ENCODE results near the gene MITF.

The MITF gene

DNA sequence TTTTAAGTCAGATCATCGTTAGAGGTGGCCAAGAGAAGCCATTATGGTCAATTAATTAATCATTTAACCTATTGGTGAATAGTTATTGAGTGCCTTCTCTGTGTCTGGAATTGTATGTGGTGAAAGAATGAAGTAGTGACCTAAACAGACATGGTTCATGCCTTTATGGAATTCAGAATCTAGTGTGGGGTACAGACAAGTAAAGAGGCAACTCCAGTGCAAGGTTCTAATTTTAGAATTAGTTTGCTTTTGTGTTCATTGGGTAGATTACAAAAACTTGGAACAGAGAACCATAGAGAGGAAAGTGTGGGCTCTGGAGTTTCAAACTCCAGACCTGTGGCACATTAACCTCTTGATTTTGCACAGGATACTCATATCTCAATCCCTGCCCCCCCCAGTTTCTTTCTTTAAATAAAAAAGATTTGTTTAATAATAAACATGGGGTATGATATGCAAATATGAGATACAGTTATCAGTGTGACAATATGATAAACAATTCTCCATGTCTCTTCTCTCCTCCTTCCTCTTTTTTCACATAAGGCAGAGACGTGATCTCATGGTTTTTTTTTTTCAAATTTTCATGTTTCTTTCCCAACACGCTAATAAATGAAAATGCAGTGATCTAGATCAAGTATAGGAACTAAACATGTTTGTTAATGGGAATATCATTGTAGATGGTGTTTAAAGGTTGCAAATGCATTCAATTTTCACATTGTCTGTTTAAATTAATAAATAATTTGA is 117.9 kb downstream of the MITF start:
- TF ChIP-seq, protein P1, sequence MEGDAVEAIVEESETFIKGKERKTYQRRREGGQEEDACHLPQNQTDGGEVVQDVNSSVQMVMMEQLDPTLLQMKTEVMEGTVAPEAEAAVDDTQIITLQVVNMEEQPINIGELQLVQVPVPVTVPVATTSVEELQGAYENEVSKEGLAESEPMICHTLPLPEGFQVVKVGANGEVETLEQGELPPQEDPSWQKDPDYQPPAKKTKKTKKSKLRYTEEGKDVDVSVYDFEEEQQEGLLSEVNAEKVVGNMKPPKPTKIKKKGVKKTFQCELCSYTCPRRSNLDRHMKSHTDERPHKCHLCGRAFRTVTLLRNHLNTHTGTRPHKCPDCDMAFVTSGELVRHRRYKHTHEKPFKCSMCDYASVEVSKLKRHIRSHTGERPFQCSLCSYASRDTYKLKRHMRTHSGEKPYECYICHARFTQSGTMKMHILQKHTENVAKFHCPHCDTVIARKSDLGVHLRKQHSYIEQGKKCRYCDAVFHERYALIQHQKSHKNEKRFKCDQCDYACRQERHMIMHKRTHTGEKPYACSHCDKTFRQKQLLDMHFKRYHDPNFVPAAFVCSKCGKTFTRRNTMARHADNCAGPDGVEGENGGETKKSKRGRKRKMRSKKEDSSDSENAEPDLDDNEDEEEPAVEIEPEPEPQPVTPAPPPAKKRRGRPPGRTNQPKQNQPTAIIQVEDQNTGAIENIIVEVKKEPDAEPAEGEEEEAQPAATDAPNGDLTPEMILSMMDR (IDR thresholded peaks at IDR 0.05; ENCODE audit: control insufficient read depth, insufficient read depth, low read depth, low read length, missing control alignments): no peak
- no peak for DNase-seq (ENCODE audit: low read depth)
- H3K4me3 ChIP-seq (ENCODE audit: control insufficient read depth, low read depth, low read length): no peak overlapping the region

DNA sequence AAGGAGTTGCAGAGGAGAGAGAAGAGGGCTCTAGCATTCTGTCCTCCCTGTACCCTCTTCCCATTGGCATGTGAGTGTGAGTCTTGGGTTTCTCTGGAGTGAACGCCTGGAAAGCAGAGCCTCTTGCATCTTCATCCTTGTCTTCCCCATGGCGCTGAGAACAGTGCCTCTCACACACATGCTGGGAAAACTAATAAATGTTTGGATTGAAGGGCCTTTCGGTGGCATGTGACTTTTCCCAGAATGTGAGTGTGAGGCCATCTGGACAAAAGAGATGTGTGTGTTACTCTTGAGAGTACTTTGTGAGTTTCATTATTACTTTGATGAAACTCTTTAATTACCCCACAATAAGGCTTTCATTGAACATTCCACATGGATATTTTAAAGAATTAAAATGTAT is 122.3 kb downstream of the MITF start:
- no peak for DNase-seq (ENCODE audit: low read depth)
- TF ChIP-seq, protein P1 (IDR thresholded peaks at IDR 0.05; ENCODE audit: control insufficient read depth, insufficient read depth, low read depth, low read length, missing control alignments): no peak

DNA sequence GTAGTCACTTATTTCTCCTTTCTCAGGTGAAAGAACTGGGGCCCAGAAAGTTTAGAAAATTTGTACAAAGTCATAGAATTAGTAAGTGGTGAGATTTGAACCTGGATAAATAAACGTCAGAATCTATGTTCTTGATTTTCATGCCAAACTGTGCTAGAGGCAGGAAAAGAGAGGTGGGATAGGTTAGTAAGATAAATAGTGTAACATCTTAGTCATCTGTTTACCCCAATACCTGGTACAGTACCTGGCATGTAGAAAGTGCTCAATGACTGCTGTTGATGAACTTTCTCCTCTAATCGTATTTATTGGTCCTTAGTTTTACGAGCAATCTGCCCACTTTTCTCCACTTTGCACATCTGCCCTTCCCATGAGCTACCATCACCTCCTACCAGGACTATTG is 124.9 kb downstream of the MITF start:
- no peak overlapping the region for H3K4me3 ChIP-seq (ENCODE audit: control insufficient read depth, low read depth, low read length)
- TF ChIP-seq, protein P1 (IDR thresholded peaks at IDR 0.05; ENCODE audit: control insufficient read depth, insufficient read depth, low read depth, low read length, missing control alignments): no peak
- no peak for DNase-seq (ENCODE audit: low read depth)

More for the DNA sequence above, 122.3 kb downstream of the MITF start:
- H3K4me3 ChIP-seq (ENCODE audit: control insufficient read depth, low read depth, low read length): no peak overlapping the region

DNA sequence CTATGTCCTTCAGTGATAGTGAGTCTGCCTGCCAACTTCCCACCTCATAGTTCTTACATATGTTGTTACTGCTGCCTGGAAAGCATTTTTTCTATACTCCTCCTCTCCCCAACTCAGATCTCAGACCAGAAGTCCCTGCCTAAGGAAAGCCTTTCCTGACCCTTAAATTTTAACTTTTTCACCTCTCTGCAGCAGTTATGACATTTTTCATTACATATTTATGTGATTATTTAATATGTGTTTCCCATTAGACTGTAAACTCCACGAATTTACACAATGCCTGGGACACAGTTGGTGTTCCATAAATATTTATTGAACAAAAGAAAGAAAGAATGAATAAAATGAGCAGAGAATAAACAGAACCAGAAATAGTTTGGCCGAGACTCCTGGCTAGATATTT is 125.5 kb downstream of the MITF start:
- no peak for DNase-seq (ENCODE audit: low read depth)
- TF ChIP-seq, protein P1 (IDR thresholded peaks at IDR 0.05; ENCODE audit: control insufficient read depth, insufficient read depth, low read depth, low read length, missing control alignments): no peak
- no peak overlapping the region for H3K4me3 ChIP-seq (ENCODE audit: control insufficient read depth, low read depth, low read length)

DNA sequence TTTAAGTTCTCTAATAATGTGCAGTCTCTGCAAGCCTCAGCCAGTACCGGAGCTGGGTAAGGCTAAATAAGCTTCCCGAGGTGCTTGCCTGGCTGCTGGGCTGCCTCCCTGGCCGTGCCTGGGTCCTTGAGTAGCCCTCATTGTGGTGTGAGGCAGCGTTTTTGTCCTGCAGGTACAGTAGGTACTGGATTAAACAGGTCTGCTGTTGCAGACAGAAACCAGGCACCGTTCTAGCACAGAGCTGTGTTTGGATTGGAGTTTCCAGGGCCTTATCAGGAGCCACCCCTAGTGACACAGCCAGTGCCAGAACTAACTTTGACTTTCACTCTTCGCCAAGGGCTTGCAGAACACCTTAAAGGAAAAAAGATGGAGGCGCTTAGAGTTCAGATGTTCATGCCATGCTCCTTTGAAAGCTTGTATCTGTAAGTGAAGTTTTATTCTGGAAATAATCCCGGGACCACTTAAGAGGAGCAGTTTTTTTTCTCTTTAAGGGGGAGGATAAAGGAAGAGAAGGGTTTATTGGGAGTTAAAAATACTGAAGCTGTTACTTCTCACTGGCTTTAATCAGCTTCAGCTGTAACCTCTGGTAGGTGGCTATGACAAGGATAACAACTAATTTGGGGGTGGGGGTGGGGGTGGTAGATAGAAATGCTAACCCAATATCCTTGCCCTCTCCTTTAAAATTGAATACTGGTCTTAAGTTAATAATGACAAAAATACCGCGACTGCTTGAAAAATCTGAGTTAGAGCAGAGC is 126.8 kb downstream of the MITF start:
- DNase-seq (ENCODE audit: low read depth): no peak
- H3K4me3 ChIP-seq (ENCODE audit: control insufficient read depth, low read depth, low read length): no peak overlapping the region
- TF ChIP-seq, protein P1 (IDR thresholded peaks at IDR 0.05; ENCODE audit: control insufficient read depth, insufficient read depth, low read depth, low read length, missing control alignments): no peak

DNA sequence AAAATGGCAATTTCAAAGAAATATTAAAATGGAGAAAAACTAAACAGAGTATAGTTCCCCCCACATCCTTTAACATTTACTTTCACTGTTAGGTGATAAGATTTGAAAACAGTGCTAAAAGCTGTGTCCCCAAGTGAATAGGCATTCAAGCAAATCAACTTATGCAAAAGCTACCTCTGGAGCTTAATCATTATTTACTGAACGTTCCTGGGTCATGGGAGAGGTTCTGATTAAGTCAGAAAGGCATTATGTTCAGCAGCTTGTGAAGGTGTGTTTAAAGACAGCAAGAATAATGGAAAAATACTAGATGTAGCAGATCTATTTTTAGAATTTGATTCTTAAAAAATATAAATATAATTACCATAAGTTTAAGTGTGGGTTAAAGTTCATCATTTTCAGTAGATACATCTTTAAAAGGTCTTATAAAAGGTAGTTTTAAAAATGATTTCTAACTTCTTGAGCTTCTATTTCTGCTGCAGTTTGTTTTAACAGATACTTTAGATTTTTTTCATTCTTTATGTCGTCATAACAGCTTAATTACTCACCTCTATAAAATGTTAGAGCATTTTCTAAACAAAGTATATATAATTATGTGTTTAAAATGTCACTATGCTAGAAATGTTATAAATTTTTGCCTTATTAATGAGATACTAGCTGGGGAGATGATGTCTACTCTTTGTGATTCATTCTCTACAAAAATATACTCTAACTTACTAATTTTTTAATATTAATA is 127.9 kb downstream of the MITF start:
- TF ChIP-seq, protein P1 (IDR thresholded peaks at IDR 0.05; ENCODE audit: control insufficient read depth, insufficient read depth, low read depth, low read length, missing control alignments): no peak
- DNase-seq (ENCODE audit: low read depth): no peak
- no peak overlapping the region for H3K4me3 ChIP-seq (ENCODE audit: control insufficient read depth, low read depth, low read length)
